Measurements from ENCODE around the gene TKTL1.
"Not testable (repeated sequence)": the region's sequence is repeated elsewhere in the genome, so short reads cannot be mapped to it uniquely, and the experiment has no call there.

- TF ChIP-seq, protein P1, sequence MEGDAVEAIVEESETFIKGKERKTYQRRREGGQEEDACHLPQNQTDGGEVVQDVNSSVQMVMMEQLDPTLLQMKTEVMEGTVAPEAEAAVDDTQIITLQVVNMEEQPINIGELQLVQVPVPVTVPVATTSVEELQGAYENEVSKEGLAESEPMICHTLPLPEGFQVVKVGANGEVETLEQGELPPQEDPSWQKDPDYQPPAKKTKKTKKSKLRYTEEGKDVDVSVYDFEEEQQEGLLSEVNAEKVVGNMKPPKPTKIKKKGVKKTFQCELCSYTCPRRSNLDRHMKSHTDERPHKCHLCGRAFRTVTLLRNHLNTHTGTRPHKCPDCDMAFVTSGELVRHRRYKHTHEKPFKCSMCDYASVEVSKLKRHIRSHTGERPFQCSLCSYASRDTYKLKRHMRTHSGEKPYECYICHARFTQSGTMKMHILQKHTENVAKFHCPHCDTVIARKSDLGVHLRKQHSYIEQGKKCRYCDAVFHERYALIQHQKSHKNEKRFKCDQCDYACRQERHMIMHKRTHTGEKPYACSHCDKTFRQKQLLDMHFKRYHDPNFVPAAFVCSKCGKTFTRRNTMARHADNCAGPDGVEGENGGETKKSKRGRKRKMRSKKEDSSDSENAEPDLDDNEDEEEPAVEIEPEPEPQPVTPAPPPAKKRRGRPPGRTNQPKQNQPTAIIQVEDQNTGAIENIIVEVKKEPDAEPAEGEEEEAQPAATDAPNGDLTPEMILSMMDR (IDR thresholded peaks at IDR 0.05; ENCODE audit: insufficient read depth, low read length, poor library complexity, severe bottlenecking): not testable (repeated sequence)
- not testable (repeated sequence) for TF ChIP-seq EZH2phosphoT487 (conservative IDR thresholded peaks at IDR 0.05; ENCODE audit: low read length)
Observed at GRCh38 chrX:154284489-154285338, 10.9 kb upstream of the TKTL1 start.
